C1 segment of cervical spinal cord (tissue), 14 donors: ENCODE data around the gene TMEM97.
A peak's percentile ranks its signal among the peaks of the same experiment; 100 is the strongest.
"Not testable (repeated sequence)": the region's sequence is repeated elsewhere in the genome, so short reads cannot be mapped to it uniquely, and the experiment has no call there.

Experiments
- DNase-seq, 14 donors: peaks; one replicate each; lab custom pipeline; 2025; lab: John Stamatoyannopoulos, UW

The TMEM97 gene

DNA sequence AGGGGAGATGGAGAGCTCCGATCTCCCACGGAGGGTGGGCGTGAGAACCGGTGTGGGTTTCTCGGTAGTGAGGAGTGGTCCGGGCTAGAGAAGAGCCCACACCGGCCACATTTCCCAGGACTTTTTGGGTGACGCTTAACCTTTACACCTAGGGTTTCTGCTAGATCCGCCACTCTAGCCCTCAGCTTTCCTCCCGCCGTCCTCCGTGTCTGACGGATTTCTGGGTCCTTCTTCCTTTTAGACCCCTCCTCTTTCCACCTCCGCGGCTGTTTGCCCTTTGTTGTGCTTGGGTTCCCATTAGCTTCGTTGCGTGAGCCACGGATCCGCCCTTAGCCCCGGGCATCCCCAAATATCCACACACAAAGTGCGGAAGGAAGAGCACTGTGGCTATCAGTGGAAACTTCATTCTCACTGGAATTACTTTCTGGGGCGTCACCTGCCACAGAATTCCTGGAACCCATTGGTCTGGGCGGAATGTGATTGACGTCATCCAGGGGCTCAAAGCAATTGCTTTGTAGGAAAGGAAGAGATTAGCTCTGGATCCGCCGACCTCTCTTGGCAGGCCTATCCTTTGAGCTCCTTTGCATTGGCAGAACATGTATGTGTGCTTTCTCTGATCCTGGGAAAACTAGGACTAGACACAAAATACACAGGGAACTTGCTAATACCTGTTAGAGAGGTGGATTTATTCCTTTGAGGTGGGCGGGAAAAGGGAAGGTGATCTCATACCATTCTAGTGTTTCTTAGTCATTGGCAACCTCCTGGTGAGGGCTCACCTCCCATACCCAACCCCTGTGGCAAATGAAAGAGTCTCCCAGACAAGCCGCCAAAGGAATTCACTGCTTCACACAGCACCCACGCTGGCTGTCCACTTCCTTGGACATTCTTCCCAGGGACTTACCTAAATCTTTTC, 17.2 kb downstream of the TMEM97 start:
- peak in 1 of 14 donors; percentile 21 for DNase-seq

DNA sequence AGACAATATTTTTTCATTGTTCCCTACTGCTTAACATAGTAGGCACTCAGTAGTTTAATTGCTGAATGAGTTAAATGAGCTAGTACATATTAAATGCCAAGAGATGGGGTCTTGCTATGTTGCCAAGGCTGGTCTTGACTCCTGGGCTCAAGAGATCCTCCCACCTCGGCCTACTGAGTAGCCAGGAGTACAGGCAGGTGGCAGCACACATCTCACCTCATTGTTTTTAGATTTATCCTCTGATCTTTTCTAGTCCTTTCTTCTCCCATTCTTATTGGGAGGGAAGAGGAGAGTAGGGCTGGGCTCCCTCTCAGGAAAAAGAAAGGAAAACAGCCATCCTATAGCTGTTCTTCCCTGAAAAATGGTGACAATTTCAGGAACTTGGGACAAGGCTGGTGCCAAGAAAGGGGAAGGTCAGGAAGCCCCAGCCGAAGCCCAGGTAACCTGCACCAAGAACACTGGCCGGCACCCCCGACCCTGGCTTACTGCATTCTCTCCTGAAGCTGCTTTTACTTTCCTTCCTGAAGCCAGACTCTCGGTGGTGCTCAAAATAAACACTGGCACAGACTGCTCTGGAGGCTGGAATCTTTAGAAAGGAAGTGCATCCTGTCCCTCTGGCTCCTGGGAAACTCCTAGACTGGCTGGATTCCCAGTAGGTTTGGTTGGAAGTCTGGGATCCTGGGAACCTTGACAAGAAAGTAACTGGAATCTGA, 19.2 kb downstream of the TMEM97 start:
- no peak for DNase-seq

DNA sequence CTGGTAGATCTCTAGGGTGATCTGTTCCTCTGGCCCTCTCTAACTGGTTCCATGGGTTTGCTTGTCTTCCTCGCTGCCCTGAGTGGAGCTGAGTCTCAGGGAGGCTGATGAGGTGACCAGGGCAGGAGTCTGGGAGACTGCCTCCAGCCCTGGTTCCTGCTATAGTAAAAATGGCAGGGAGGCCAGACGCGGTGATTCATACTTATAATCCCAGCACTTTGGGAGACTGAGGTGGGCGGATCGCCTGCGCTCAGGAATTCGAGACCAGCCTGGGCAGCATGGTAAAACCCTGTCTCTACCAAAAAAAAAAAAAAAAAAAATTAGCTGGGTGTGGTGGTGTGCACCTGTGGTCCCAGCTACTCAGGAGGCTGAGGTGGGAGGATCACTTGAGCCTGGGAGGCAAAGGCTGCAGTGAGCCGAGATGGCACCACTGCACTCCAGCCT, 19.8 kb downstream of the TMEM97 start:
- not testable (repeated sequence) for DNase-seq

DNA sequence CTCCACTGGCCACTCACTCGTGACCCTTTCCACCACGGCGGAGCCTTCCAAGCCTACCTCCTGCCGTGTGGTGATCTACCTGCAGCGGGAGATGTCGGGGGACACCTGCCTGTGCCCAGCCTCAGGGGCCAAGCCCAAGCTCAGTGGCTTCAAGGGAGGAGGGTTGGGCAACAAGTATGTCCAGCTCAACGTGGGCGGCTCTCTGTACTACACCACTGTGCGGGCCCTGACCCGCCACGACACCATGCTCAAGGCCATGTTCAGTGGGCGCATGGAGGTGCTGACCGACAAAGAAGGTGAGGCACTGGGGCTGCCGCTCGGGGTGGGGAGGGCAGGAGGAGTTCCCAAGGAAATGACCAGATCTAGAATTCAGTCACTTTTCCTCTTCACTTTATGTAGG, 20.4 kb downstream of the TMEM97 start:
- no peak for DNase-seq

DNA sequence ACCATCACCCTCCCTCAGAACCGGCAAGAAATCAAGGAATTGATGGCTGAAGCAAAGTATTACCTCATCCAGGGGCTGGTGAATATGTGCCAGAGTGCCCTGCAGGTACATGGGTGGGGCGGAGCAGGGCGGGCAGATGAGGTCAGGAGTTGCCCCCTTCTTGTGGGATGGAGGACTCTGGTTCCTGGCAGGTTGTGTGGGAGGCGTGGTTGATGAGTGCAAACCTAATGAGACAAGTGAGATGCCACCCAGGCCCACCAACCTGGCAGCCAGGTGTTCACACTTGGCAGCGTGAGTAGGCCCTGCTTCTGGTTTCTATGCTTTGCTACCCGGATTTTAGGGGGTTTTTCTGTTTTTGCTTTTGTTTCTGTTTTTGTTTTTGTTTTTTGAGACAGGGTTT, 21.4 kb downstream of the TMEM97 start:
- DNase-seq, result no peak

DNA sequence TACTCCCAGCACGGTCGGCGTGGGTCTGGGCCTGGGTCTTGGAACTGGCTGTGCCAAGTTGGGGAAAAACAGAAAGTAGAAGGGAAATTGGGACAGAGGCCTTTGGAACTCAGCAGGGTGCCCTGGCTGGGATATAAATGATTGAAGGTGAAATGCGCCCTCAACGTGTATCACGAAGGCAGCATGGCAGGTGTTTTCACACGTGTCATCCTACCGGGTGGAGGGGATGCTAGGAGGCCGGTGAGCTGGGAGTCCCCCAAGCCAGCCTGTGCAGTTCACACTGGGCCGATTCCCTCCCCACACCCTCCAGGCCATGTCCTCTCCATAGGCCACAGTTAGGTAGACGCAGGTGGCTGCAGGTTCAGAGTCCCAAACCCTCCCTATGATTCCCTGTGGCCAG, 22.5 kb downstream of the TMEM97 start:
- DNase-seq, result no peak

DNA sequence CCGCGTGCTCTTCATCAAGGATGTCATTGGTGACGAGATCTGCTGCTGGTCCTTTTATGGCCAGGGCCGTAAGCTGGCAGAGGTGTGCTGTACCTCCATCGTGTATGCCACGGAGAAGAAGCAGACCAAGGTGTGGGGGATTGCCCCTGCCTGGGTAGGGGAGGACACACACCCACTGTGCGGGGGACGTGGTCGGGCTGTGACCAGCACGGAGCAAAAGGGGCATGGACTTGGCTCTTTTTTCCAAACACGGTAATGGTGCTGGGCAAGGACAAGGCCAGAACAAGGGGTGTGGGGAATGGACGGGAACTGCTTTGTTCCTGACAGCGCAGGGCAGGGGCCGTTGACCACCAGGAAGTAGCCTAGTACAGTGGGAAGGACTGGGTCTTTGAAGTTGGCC, 23.3 kb downstream of the TMEM97 start:
- no peak for DNase-seq

DNA sequence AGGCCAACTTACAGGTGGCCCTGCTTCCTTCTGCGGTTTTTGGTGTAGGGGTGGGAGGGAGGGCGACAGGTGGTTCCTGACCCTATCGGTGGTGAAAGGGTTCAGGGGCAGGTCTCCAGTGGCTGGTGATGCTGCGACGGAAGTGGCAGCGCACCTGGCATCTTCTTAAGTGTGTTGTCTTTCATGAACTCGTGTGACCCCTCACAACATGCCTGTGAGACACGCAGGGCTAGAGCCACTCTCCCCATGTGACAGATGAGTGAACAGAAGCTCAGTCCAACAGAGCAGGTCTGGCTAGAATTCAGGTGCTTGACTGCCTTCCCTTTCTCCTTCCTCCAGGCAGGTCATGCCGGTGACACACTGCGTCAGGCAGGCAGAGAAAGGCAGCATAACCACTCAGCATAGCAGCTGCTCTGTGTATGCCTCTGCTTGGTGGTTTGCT, 24.5 kb downstream of the TMEM97 start:
- no peak for DNase-seq

DNA sequence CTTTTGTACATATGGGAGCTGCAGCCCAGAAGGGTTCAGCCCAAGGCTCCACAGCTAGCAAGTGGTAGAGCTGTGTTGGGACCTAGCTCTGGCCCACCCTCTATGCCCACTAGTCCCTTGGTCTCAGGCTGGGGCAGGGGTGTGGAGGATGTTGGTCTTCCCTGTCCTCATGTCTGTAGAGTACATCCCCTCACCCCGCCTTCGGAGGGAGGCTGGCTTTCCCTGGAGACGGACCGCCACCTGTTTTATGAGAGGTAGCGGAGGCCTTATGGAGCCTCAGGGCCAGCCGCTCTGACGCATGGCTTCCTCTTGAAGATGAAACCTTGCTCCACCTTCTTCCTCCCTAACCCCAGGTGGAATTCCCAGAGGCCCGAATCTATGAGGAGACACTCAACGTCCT, 25.0 kb downstream of the TMEM97 start:
- DNase-seq, result no peak

DNA sequence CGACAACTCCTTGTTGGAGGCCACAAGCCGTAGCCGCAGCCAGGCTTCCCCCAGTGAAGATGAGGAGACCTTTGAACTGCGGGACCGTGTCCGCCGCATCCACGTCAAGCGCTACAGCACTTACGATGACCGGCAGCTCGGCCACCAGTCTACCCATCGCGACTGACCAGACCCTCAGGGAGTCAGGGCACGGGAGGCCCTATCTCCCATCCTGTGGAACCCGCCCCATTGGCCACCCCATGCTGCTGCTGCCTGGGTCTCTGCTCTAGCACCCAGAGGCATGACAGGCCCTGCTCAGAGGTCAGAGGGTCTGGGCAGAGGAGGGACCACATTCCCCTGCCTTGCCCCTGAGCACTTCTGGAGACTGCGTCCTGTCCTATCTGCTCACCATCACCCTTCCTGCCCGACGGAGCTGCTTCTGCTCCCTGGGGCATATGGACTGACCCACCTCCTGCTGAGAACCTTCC, 25.5 kb downstream of the TMEM97 start:
- no peak for DNase-seq

DNA sequence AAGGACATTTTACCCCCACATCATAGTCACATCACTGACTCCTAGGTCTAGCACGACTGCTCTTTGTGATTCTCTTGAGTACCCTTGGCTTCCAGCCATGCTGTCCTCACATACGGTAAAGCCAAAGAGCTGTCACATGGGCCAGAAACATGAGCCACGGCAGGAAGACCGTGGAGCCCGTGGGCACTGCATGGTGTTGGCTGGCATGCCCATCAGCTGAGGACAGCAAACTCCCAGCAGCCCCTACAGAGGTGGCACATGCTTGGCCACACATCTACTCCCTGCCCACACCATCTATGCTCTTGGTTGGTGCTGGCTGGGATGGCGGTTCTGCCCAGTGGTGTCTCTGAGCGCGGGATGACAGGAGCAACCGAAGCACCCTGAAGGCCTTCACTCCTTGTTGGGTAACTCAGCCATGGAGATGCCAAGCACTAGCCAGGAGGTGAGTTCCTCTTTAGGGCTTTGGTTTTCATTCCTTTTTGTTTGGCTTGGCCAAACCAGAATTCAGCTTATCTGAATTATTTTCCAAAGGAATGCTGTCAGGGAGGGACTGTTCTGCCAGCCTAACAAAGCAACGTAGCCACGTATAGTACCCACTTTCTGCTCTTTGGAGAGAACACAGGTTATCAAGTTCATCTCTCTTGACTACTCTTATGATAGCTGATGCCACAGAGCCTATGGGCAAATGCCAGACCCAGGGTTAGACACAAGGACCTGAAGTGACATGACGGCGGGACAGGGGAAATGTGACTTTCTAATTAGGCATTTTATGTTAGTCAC, 26.6 kb downstream of the TMEM97 start:
- no peak for DNase-seq

DNA sequence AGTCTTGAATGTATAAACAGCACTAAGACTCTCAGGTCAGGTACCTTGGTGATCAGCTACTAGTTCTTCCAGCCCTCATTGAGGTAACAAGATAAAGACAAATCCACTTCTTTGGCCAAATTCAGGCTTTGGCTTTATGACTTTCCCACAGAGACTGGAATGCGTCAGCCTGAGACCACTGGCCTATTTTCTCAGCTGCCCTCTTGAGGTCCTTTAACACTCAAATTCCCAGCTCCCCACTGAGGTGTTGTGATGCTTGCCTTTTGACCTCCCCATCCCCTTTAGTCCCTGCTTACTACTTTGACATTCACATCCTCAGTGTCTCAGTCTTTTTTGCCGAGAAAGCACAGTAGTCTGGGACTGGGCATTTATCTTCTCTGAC, 27.2 kb downstream of the TMEM97 start:
- no peak for DNase-seq

DNA sequence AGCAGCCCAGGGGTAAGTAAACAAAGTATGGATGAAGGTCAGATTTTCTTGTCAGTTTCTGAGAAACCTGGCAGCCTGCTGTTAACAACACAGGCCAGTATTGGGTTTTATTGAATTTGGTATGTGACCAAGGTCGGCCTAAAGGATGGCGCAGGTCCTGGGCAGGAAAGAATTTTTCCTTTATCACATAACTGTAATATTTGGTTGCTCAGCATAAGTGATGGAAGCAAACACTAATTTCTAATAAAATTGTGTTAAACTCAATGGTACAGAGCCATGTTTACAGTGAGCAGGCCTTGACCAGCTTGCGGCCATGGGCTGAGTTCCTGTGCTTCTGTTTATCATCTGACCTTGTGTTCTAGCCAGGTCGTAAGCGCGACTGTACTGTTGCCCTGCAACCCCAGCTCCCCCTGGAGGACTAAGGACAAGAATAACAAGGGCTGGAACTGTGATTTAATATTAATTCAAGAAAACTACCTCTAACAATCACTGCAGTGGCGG, 27.8 kb downstream of the TMEM97 start:
- no peak for DNase-seq

DNA sequence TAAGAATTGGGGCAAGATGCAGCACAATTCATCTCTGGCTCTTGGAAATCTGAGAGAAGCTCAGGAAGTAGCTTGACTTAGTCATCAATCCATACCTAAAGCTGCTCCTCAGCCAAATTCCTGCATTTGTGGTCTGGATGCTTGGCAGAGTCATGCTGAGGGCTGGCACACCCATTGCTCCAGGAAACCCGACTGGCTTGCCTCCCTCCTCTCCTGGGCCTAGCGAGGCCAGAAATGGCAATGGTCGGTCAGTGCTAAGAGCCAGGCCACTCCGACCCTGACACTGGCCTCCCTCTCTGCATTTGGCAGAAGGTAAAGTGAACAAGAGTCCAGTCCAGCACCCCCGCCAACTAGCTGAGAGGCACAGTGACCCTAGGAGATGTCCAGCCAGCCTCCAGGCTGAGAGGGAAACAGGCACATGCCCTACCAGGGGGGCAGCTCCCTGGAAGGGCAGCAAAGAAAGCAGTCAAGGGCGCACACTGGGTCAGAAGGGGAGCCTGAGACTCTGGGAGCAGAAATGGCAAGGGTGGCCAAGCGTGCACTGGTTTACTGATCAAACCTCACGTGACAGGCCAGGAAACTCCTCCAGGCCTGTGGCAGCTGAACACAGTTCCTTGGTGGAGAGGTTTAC, 28.4 kb downstream of the TMEM97 start:
- no peak for DNase-seq

DNA sequence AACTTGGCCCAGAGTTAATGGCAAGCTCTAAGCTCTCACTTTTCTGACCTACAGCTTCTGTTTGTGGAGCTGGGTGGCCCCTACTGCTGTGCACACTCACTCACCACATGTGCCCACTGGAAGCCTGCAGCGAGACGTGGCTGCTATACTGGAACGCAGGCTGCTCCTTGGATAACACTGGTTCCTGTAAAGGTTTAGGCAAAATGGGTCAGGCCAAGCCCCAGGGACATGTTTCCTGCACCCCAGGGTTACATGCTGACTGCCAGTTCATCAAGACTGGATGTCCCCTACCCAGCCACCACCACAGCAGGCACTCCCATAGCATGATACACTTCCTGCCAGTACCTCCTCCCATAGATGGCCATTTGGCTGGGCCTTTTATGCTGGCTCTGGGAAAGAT, 30.0 kb downstream of the TMEM97 start:
- DNase-seq, result no peak

DNA sequence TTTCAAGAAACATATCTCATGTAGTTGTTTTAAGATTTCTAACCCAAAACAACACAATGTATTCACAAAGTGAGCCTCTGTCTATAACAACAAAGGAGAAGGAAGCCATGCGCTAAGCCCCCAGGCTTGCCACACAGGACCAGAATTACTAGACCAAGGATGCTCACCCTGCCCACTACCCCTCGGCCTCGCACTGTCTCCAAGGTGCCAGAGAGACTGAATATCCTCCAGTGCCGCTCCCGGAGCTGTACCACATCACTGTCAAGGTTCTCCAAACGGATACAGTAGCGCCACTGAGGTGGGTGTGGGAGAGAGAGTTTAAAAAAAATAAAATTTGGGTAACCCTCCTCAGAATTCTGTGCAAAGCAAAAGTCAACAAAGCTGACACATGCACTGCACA, 31.3 kb downstream of the TMEM97 start:
- no peak for DNase-seq

DNA sequence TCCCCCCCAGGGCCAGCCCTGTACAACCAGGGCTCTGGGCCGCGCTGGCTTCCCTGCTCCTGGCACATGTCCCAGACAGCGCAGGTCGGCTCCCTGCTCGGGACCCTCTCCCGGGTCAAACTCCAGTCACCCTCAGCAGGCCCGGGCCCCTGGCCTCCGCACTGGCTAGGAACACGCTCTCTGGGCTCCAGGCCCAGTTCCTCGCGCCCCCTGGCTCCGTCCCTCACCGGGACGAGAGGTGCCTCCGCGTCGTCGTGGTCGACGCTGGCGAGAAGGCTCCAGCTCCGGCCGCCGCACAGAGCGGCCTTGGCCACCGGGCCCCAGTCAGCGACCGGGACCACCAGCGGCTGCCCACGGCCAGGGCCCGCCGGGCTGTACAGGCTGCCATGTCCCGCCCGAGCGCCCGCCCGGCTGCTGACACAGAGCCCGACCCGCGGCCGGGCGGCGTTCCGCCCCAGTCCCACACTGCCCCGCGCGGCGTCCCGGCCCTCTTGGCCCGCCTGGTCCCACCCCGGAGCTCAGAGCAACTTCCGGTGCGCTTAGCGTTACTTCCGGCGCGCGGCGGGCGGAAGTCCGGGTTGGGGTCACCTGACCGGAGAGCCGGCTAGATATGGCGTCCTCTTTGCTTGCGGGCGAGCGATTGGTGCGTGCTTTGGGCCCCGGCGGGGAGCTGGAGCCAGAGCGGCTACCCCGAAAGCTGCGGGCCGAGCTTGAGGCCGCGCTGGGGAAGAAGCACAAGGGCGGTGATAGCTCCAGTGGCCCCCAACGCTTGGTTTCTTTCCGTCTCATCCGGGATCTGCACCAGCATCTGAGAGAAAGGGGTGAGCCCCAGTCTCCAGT, 38.3 kb downstream of the TMEM97 start, which contains the start of gene POLDIP2:
TSS of gene POLDIP2 (minus strand) at position 467 of the 840 bp plus-strand sequence. CDS start at position 388, 79 bp downstream.
- peak; percentile 88 to 98 (median 94) for DNase-seq

DNA sequence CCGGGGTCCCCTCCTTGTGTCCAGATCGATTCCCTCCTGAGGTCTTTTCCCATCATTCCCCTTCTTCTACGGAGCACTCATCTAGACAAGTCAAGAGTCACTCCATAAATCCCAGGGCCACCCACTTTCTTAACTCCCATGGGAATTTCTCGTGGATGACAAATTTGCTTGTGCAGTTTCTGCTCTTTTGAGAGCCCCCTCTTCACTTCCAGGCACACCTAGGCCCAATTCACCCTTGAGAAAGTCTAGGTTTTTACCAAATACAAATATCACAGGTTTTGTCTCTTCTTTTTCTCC, 38.8 kb downstream of the TMEM97 start:
- no peak for DNase-seq

DNA sequence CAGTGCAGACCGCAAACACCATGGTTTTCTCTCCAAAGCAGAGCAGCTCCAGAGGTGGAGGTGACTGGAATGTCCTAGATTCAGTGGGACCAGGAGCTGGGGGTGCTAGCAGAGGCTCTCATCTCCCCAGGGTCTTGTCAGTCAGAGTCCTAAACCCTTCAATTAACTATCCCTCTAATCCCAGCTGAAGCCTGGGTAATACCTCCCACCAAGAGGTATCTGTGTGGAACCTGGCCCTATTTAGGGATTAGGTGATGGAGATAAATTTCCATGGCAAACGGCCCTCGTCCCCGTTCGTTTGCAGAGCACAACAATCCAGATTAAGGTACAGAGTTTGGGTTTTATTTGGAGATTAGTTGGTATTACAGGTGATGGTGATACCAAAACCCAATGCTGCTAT, 44.2 kb downstream of the TMEM97 start:
- DNase-seq, result no peak
